Panc1 (cell line): ENCODE results near the gene ASXL2. TPM values are rescaled to one million over a fixed set of nuclear protein-coding genes. Genes with fewer than 3 reads are reported as not detected.

Source experiments
- ATAC-seq: fragments of 200-7000 bp; cut with Tn5 transposase; 2 replicates; pipeline ENCODE4 v1.9.1; 2020; ENCODE audit warnings: mild to moderate bottlenecking, moderate library complexity
- BruUV-seq: library from RNA; stranded (reverse); fragments of 400-500 nt; replicated peaks from 2 replicates; lab custom pipeline; 2021; lab: Mats Ljungman, UMichigan
- CTCF ChIA-PET: fragments of 300-600 bp; sonication (Branson Sonifier 250); formaldehyde crosslinking; loops from one replicate; lab custom pipeline; 2022; ENCODE audit warnings: antibody characterized with exemption; lab: Charles Lee
- POLR2A ChIA-PET: fragments of 300-600 bp; sonication (Branson Sonifier 250); formaldehyde crosslinking; loops from one replicate; lab custom pipeline; 2022; ENCODE audit warnings: antibody characterized with exemption; lab: Charles Lee
- DNase-seq: peaks from one replicate; pipeline ENCODE4 v3.0.0-alpha.2; 2010; ENCODE audit warnings: low read depth, low spot score
- H3K27ac ChIP-seq: 2 replicates; pipeline ENCODE4 v1.5.1; 2011; ENCODE audit warnings: mild to moderate bottlenecking, low read length, inconsistent platforms
- H3K27me3 ChIP-seq: fragments of 200-500 bp; sonication (Bioruptor generic); 2 replicates; pipeline ENCODE4 v1.6.0; 2014; ENCODE audit warnings: low read length, inconsistent platforms; ENCODE audit not compliant: control insufficient read depth, insufficient read depth
- H3K36me3 ChIP-seq: fragments of 200-500 bp; sonication (Bioruptor generic); 2 replicates; pipeline ENCODE4 v1.5.1; 2014; ENCODE audit warnings: inconsistent platforms, mild to moderate bottlenecking, low read length, moderate library complexity; ENCODE audit not compliant: control insufficient read depth, insufficient read depth
- H3K4me1 ChIP-seq: 2 replicates; pipeline ENCODE4 v1.5.1; 2011; ENCODE audit warnings: inconsistent platforms, mild to moderate bottlenecking, low read length, moderate library complexity; ENCODE audit not compliant: control insufficient read depth, insufficient read depth
- H3K4me3 ChIP-seq, 2 experiments: 2 replicates each; pipeline ENCODE4 v1.5.1; 2011 to 2012; ENCODE audit warnings: low read depth in 2 of 2, low read length in 2 of 2, mild to moderate bottlenecking in 2 of 2, inconsistent platforms in 1 of 2, moderate library complexity in 1 of 2
- H3K9me3 ChIP-seq: fragments of 200-500 bp; sonication (Bioruptor generic); 2 replicates; pipeline ENCODE4 v1.5.1; 2014; ENCODE audit warnings: low read depth, mild to moderate bottlenecking, inconsistent platforms, low read length, moderate library complexity; ENCODE audit not compliant: control insufficient read depth, insufficient read depth
- POLR2AphosphoS5 ChIP-seq: IDR thresholded peaks from 2 replicates; pipeline ENCODE4 v1.6.1; 2012; ENCODE audit warnings: mild to moderate bottlenecking, low read depth, low read length, moderate library complexity
- SIN3A ChIP-seq: IDR thresholded peaks from 2 replicates; pipeline ENCODE4 v1.6.1; 2012; ENCODE audit warnings: low read depth, mild to moderate bottlenecking, low read length, moderate library complexity, borderline replicate concordance; ENCODE audit not compliant: insufficient read depth
- TCF7L2 ChIP-seq: IDR thresholded peaks from 2 replicates; pipeline ENCODE4 v1.6.1; 2011; ENCODE audit warnings: mild to moderate bottlenecking, low read depth, low read length, inconsistent platforms
- in situ Hi-C: cut with HindIII; loops from 2 replicates; pipeline ENCODE4 v1.10.0; 2016; ENCODE audit warnings: low sequenced_read_pairs, low pct_unique_long_range_greater_than_20kb
- intact Hi-C: fragments of 100-400 bp; cut with micrococcal nuclease; formaldehyde crosslinking; loops from one replicate; pipeline ENCODE4 v1.10.0; 2022; ENCODE audit not compliant: unreplicated experiment
- total RNA-seq: library from RNA; stranded (reverse); gene quantifications from one replicate; pipeline ENCODE4 v1.2.1, GENCODE V29; 2021; ENCODE audit not compliant: unreplicated experiment
- TF ChIP-seq, protein P1 (sequence below), 2 experiments: IDR thresholded peaks; 2 replicates each; pipeline ENCODE4 v1.6.1; 2011 to 2012; ENCODE audit warnings: low read depth in 2 of 2, control low read depth in 1 of 2, low read length in 1 of 2, mild to moderate bottlenecking in 1 of 2, moderate library complexity in 1 of 2; ENCODE audit not compliant: insufficient read depth in 1 of 2
- TF ChIP-seq, protein P2 (sequence below): fragments of 450-650 bp; IDR thresholded peaks from 2 replicates; pipeline ENCODE4 v1.5.1; 2017; ENCODE audit warnings: mild to moderate bottlenecking

Gene ASXL2
- total RNA-seq, 1 experiment from 2014 or later: 43.4 TPM

GRCh38 chr2:25787020-25787419 lies 91.3 kb downstream of the ASXL2 start:
- POLR2A ChIA-PET: no interaction called here
- no peak overlapping the region for H3K4me3 ChIP-seq

GRCh38 chr2:25784404-25784803 lies 93.9 kb downstream of the ASXL2 start:
- no peaks in the 10 kb centered on the region for H3K9me3 ChIP-seq
- intact Hi-C loops (no loop called here), in situ Hi-C loops (no loop called here)
- H3K27me3 ChIP-seq: no peaks in the 10 kb centered on the region
- TF ChIP-seq SIN3A: no peak
- TF ChIP-seq, protein P1, sequence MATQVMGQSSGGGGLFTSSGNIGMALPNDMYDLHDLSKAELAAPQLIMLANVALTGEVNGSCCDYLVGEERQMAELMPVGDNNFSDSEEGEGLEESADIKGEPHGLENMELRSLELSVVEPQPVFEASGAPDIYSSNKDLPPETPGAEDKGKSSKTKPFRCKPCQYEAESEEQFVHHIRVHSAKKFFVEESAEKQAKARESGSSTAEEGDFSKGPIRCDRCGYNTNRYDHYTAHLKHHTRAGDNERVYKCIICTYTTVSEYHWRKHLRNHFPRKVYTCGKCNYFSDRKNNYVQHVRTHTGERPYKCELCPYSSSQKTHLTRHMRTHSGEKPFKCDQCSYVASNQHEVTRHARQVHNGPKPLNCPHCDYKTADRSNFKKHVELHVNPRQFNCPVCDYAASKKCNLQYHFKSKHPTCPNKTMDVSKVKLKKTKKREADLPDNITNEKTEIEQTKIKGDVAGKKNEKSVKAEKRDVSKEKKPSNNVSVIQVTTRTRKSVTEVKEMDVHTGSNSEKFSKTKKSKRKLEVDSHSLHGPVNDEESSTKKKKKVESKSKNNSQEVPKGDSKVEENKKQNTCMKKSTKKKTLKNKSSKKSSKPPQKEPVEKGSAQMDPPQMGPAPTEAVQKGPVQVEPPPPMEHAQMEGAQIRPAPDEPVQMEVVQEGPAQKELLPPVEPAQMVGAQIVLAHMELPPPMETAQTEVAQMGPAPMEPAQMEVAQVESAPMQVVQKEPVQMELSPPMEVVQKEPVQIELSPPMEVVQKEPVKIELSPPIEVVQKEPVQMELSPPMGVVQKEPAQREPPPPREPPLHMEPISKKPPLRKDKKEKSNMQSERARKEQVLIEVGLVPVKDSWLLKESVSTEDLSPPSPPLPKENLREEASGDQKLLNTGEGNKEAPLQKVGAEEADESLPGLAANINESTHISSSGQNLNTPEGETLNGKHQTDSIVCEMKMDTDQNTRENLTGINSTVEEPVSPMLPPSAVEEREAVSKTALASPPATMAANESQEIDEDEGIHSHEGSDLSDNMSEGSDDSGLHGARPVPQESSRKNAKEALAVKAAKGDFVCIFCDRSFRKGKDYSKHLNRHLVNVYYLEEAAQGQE (IDR thresholded peaks at IDR 0.05; ENCODE audit: insufficient read depth in 1 of 2, low read depth in 2 of 2, low read length in 1 of 2): no peak
- TF ChIP-seq, protein P2, sequence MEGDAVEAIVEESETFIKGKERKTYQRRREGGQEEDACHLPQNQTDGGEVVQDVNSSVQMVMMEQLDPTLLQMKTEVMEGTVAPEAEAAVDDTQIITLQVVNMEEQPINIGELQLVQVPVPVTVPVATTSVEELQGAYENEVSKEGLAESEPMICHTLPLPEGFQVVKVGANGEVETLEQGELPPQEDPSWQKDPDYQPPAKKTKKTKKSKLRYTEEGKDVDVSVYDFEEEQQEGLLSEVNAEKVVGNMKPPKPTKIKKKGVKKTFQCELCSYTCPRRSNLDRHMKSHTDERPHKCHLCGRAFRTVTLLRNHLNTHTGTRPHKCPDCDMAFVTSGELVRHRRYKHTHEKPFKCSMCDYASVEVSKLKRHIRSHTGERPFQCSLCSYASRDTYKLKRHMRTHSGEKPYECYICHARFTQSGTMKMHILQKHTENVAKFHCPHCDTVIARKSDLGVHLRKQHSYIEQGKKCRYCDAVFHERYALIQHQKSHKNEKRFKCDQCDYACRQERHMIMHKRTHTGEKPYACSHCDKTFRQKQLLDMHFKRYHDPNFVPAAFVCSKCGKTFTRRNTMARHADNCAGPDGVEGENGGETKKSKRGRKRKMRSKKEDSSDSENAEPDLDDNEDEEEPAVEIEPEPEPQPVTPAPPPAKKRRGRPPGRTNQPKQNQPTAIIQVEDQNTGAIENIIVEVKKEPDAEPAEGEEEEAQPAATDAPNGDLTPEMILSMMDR: no peak
- no peak for TF ChIP-seq POLR2AphosphoS5
- TF ChIP-seq TCF7L2: no peak
- H3K27ac ChIP-seq: no peak overlapping the region
- no peak overlapping the region for H3K4me3 ChIP-seq
- POLR2A ChIA-PET: no interaction called here
- no peaks in the 10 kb centered on the region for H3K4me1 ChIP-seq
- no peak for ATAC-seq
- CTCF ChIA-PET: no interaction called here
- no peak for DNase-seq
- peaks cover 3% of the 10 kb centered on the region; the same call in 1 of the 2 replicates for H3K36me3 ChIP-seq
- TSS peak; percentile 34 for BruUV-seq

More at GRCh38 chr2:25787020-25787419, 91.3 kb downstream of the ASXL2 start:
- Histone ChIP-seq H3K4me1 (no peaks in the 10 kb centered on the region), H3K36me3 (peaks cover 3% of the 10 kb centered on the region), H3K27ac (no peak overlapping the region), H3K27me3 (no peaks in the 10 kb centered on the region), H3K9me3 (no peaks in the 10 kb centered on the region)
- DNase-seq: no peak
- TF ChIP-seq, protein P1 (IDR thresholded peaks at IDR 0.05; ENCODE audit: insufficient read depth in 1 of 2, low read depth in 2 of 2, low read length in 1 of 2): no peak
- TF ChIP-seq, protein P2: no peak
- no peak for TF ChIP-seq POLR2AphosphoS5
- TF ChIP-seq TCF7L2: no peak
- TF ChIP-seq SIN3A: no peak
- intact Hi-C loops: no loop called here
- CTCF ChIA-PET: no interaction called here
- ATAC-seq: no peak
- TSS peak; percentile 47 for BruUV-seq
- in situ Hi-C loops: no loop called here
